H1 (cell line): ENCODE results near the gene SEMA3G. TPM values are rescaled to one million over a fixed set of nuclear protein-coding genes. Genes with fewer than 3 reads are reported as not detected.

Source experiments
- CTCF ChIA-PET: fragments of 300-600 bp; sonication (Branson Sonifier 250); formaldehyde crosslinking; loops from one replicate; lab custom pipeline; 2021; ENCODE audit not compliant: partially characterized antibody; lab: Charles Lee
- POLR2A ChIA-PET: fragments of 300-600 bp; sonication (Branson Sonifier 250); formaldehyde crosslinking; loops from one replicate; lab custom pipeline; 2021; ENCODE audit warnings: inconsistent platforms; ENCODE audit not compliant: partially characterized antibody; lab: Charles Lee
- DNase-seq, 2 experiments: peaks; one replicate each; pipeline versions ENCODE4 v3.0.0 to v3.0.0-alpha.2; 2010 to 2022; ENCODE audit warnings: low spot score in 2 of 2, low read depth in 1 of 2, mixed read lengths in 1 of 2
- FAIRE-seq: peaks from 2 replicates; lab custom pipeline; 2011; peaks lifted over from hg19 to GRCh38; lab: Jason Lieb, UNC
- H2AFZ ChIP-seq: 2 replicates; pipeline ENCODE4 v1.8.1; 2012; ENCODE audit warnings: low read length, inconsistent platforms
- H2AK5ac ChIP-seq: 2 replicates; pipeline ENCODE4 v1.6.1; 2013; ENCODE audit warnings: low read depth, low read length
- H2BK120ac ChIP-seq: replicated peaks from 2 replicates; pipeline ENCODE3; 2013; ENCODE audit warnings: low read depth, low read length, inconsistent platforms
- H2BK12ac ChIP-seq: 2 replicates; pipeline ENCODE4 v1.6.1; 2013; ENCODE audit warnings: low read depth, low read length
- H2BK15ac ChIP-seq: 2 replicates; pipeline ENCODE4 v1.6.1; 2013; ENCODE audit warnings: low read length
- H2BK20ac ChIP-seq: 2 replicates; pipeline ENCODE4 v1.6.1; 2013; ENCODE audit warnings: low read length
- H2BK5ac ChIP-seq: 2 replicates; pipeline ENCODE4 v1.6.1; 2013; ENCODE audit warnings: low read depth, low read length
- H3K14ac ChIP-seq: 2 replicates; pipeline ENCODE4 v1.6.1; 2013; ENCODE audit warnings: inconsistent platforms; ENCODE audit not compliant: insufficient read length
- H3K18ac ChIP-seq: 2 replicates; pipeline ENCODE4 v1.6.1; 2013; ENCODE audit warnings: low read length; ENCODE audit errors: extremely low read depth
- H3K23ac ChIP-seq: 2 replicates; pipeline ENCODE4 v1.6.1; 2013; ENCODE audit warnings: inconsistent platforms; ENCODE audit not compliant: insufficient read length
- H3K23me2 ChIP-seq: 2 replicates; pipeline ENCODE4 v1.6.1; 2013; ENCODE audit warnings: low read depth, low read length
- H3K27ac ChIP-seq: 2 replicates; pipeline ENCODE4 v1.6.1; 2011; ENCODE audit warnings: low read depth, low read length, inconsistent platforms
- H3K27me3 ChIP-seq, 4 experiments: replicated peaks in 1 of 4; 1 replicate in 1 of 4; 2 replicates in 3 of 4; pipeline versions ENCODE4 v1.6.1 to v1.8.1; 2011 to 2013; ENCODE audit warnings: low read length in 3 of 4, mild to moderate bottlenecking in 3 of 4, inconsistent platforms in 2 of 4, mixed read lengths in 2 of 4, moderate library complexity in 1 of 4; ENCODE audit not compliant: control insufficient read depth in 3 of 4, insufficient read depth in 3 of 4; ENCODE audit errors: extremely low read depth in 1 of 4
- H3K36me3 ChIP-seq, 4 experiments: 2 replicates each; pipeline versions ENCODE4 v1.6.1 to v1.8.1; 2011 to 2013; ENCODE audit warnings: mild to moderate bottlenecking in 4 of 4, low read length in 3 of 4, moderate library complexity in 2 of 4, control low read depth in 1 of 4, inconsistent platforms in 1 of 4; ENCODE audit not compliant: insufficient read depth in 4 of 4, control insufficient read depth in 2 of 4
- H3K4ac ChIP-seq: replicated peaks from 2 replicates; pipeline ENCODE3; 2013; ENCODE audit warnings: low read length, low read depth, mixed read lengths, inconsistent platforms; ENCODE audit not compliant: insufficient read length
- H3K4me1 ChIP-seq, 4 experiments: replicated peaks in 1 of 4; 1 replicate in 1 of 4; 2 replicates in 3 of 4; pipeline versions ENCODE4 v1.6.1 to v1.8.1; 2011 to 2013; ENCODE audit warnings: low read length in 3 of 4, inconsistent platforms in 2 of 4, mixed read lengths in 1 of 4; ENCODE audit not compliant: insufficient read depth in 4 of 4, control insufficient read depth in 3 of 4
- H3K4me2 ChIP-seq, 2 experiments: 2 replicates each; pipeline versions ENCODE4 v1.6.1 to v1.8.1; 2011 to 2013; ENCODE audit warnings: low read depth in 2 of 2, low read length in 2 of 2, control low read depth in 1 of 2, inconsistent platforms in 1 of 2, mild to moderate bottlenecking in 1 of 2; ENCODE audit not compliant: insufficient read depth in 1 of 2
- H3K4me3 ChIP-seq, 4 experiments: fragments of 200-600, 300-600 bp in 1 of 4; sonication (generic), shearing (Covaris generic), sonication (Bioruptor Twin) in 1 of 4; 2 replicates each; pipeline versions ENCODE4 v1.5.1 to v1.8.1; 2011 to 2016; ENCODE audit warnings: low read length in 4 of 4, low read depth in 3 of 4, control low read depth in 2 of 4, inconsistent platforms in 2 of 4, mild to moderate bottlenecking in 2 of 4, mixed read lengths in 1 of 4, moderate library complexity in 1 of 4; ENCODE audit not compliant: insufficient read depth in 2 of 4; ENCODE audit errors: extremely low read depth in 1 of 4
- H3K56ac ChIP-seq: replicated peaks from 2 replicates; pipeline ENCODE3; 2013; ENCODE audit warnings: low read depth, mild to moderate bottlenecking, mixed read lengths, low read length, inconsistent platforms; ENCODE audit not compliant: insufficient read length
- H3K79me1 ChIP-seq: 2 replicates; pipeline ENCODE4 v1.6.1; 2013; ENCODE audit warnings: low read depth, low read length, control low read depth
- H3K79me2 ChIP-seq, 2 experiments: 2 replicates each; pipeline versions ENCODE4 v1.6.1 to v1.8.1; 2012 to 2013; ENCODE audit warnings: low read length in 2 of 2, mild to moderate bottlenecking in 2 of 2, inconsistent platforms in 1 of 2; ENCODE audit not compliant: insufficient read depth in 2 of 2, control insufficient read depth in 1 of 2
- H3K9ac ChIP-seq, 4 experiments: replicated peaks in 1 of 4; 1 replicate in 1 of 4; 2 replicates in 3 of 4; pipeline versions ENCODE4 v1.6.1 to v1.8.1; 2011 to 2013; ENCODE audit warnings: low read depth in 3 of 4, low read length in 3 of 4, control low read depth in 2 of 4, mild to moderate bottlenecking in 2 of 4, moderate library complexity in 2 of 4, inconsistent platforms in 1 of 4; ENCODE audit errors: extremely low read depth in 1 of 4
- H3K9me3 ChIP-seq, 2 experiments: 2 replicates each; pipeline versions ENCODE4 v1.6.1 to v1.8.1; 2012 to 2013; ENCODE audit warnings: mild to moderate bottlenecking in 2 of 2, moderate library complexity in 2 of 2, control low read depth in 1 of 2, inconsistent platforms in 1 of 2, low read depth in 1 of 2, low read length in 1 of 2, mixed read lengths in 1 of 2; ENCODE audit not compliant: insufficient read depth in 2 of 2
- H4K20me1 ChIP-seq, 2 experiments: replicated peaks in 1 of 2; 2 replicates each; pipeline versions ENCODE3 to v1.8.1; 2011 to 2013; ENCODE audit warnings: inconsistent platforms in 2 of 2, low read length in 2 of 2, mild to moderate bottlenecking in 1 of 2; ENCODE audit not compliant: insufficient read depth in 2 of 2, control insufficient read depth in 1 of 2
- H4K5ac ChIP-seq: 2 replicates; pipeline ENCODE4 v1.6.1; 2013; ENCODE audit warnings: low read length, low read depth, mixed read lengths, inconsistent platforms; ENCODE audit not compliant: insufficient read length
- H4K8ac ChIP-seq: 2 replicates; pipeline ENCODE4 v1.8.0; 2013; ENCODE audit warnings: mild to moderate bottlenecking, moderate library complexity, low read length, inconsistent platforms; ENCODE audit not compliant: insufficient read depth; ENCODE audit errors: extremely low read depth
- H4K91ac ChIP-seq: replicated peaks from 2 replicates; pipeline ENCODE3; 2013; ENCODE audit warnings: low read length, mixed read lengths, inconsistent platforms; ENCODE audit not compliant: insufficient read length
- BRCA1 ChIP-seq: IDR thresholded peaks from 2 replicates; pipeline ENCODE4 v1.6.1; 2012; ENCODE audit warnings: low read depth, low read length, improper control_type of control experiment
- EZH2 ChIP-seq: fragments of 200-600 bp; sonication (generic); IDR thresholded peaks from 2 replicates; pipeline ENCODE4 v1.7.1; 2012; ENCODE audit warnings: low read depth, mild to moderate bottlenecking, moderate library complexity, low read length, inconsistent platforms; ENCODE audit not compliant: severe bottlenecking
- FOSL1 ChIP-seq: IDR thresholded peaks from 2 replicates; pipeline ENCODE4 v1.6.1; 2011; ENCODE audit warnings: mild to moderate bottlenecking, low read depth, low read length, moderate library complexity; ENCODE audit not compliant: insufficient read depth
- NRF1 ChIP-seq: IDR thresholded peaks from 2 replicates; pipeline ENCODE4 v1.6.1; 2011; ENCODE audit warnings: mild to moderate bottlenecking, low read depth, low read length, improper control_type of control experiment
- RAD21 ChIP-seq, 2 experiments: IDR thresholded peaks in 1 of 2; conservative IDR thresholded peaks in 1 of 2; 2 replicates each; pipeline ENCODE4 v1.6.1; 2011; ENCODE audit warnings: low read depth in 2 of 2, low read length in 2 of 2, improper control_type of control experiment in 1 of 2, inconsistent platforms in 1 of 2, mild to moderate bottlenecking in 1 of 2, moderate library complexity in 1 of 2
- RFX5 ChIP-seq: IDR thresholded peaks from 2 replicates; pipeline ENCODE4 v1.6.1; 2011; ENCODE audit warnings: low read depth, low read length, improper control_type of control experiment, borderline replicate concordance
- RNF2 ChIP-seq: fragments of 200-900, 300-1000 bp; sonication (generic); IDR thresholded peaks from 2 replicates; pipeline ENCODE4 v1.7.1; 2016; ENCODE audit warnings: borderline replicate concordance, low read depth, mild to moderate bottlenecking, antibody characterized with exemption, low read length; ENCODE audit not compliant: poor library complexity, severe bottlenecking; ENCODE audit errors: missing control alignments
- SP1 ChIP-seq: IDR thresholded peaks from 2 replicates; pipeline ENCODE4 v1.6.1; 2011; ENCODE audit warnings: low read depth, low read length
- TAF1 ChIP-seq: IDR thresholded peaks from 2 replicates; pipeline ENCODE4 v1.6.1; 2011; ENCODE audit warnings: mild to moderate bottlenecking, low read depth, low read length
- YY1 ChIP-seq: IDR thresholded peaks from 2 replicates; pipeline ENCODE4 v1.6.1; 2011; ENCODE audit warnings: low read depth, mild to moderate bottlenecking, low read length
- WGBS, 2 experiments: shearing (Covaris generic) in 1 of 2; methylation state at CpG; one replicate each; pipeline versions ENCODE4 v1.1.6 to v1.1.7; 2013 to 2015; ENCODE audit warnings: low lambda C conversion rate in 2 of 2, mixed read lengths in 2 of 2, inconsistent platforms in 1 of 2, low coverage in 1 of 2, missing lambda C conversion rate in 1 of 2; ENCODE audit not compliant: insufficient replicate concordance in 2 of 2, insufficient coverage in 1 of 2, insufficient read length in 1 of 2; ENCODE audit errors: extremely low coverage in 1 of 2, missing lambda C conversion rate in 1 of 2; 5-methylcytosine and 5-hydroxymethylcytosine counted together
- polyA plus RNA-seq, 7 experiments: library from polyadenylated mRNA; depleted of rRNA in 3 of 7; stranded (reverse) in 5 of 7; unstranded in 2 of 7; fragments of >200 nt in 5 of 7; fragments of 200-250 nt in 2 of 7; gene quantifications; 1 replicate in 5 of 7; 2 replicates in 1 of 7; 4 replicates in 1 of 7; pipeline versions ENCODE4 v1.2.1 to v1.2.3, GENCODE V29; 2011 to 2013; ENCODE audit warnings: missing spikeins in 2 of 7, mixed read lengths in 2 of 7
- total RNA-seq: library from RNA; stranded (reverse); fragmentation: NEBNext Ultra II Directional; extraction: Animal tissue kit (Norgen Biotek cat#: 25700); gene quantifications from 2 replicates; pipeline ENCODE4 v1.2.1, GENCODE V29; 2021
- TF ChIP-seq, protein P1 (sequence below), 3 experiments: IDR thresholded peaks; 1 replicate in 2 of 3; 2 replicates in 1 of 3; pipeline versions ENCODE4 v1.5.1 to v1.6.1; 2011; ENCODE audit warnings: low read length in 3 of 3, mild to moderate bottlenecking in 3 of 3, inconsistent platforms in 2 of 3, low read depth in 1 of 3, moderate library complexity in 1 of 3; ENCODE audit not compliant: insufficient read depth in 1 of 3; ENCODE audit errors: control extremely low read depth in 1 of 3

SEMA3G gene
- total and polyA plus RNA-seq, 2 of the 8 experiments (the other 6 are each of a cell fraction or from before 2014, with no cell fraction given): 0.95 to 1.5 TPM

DNA sequence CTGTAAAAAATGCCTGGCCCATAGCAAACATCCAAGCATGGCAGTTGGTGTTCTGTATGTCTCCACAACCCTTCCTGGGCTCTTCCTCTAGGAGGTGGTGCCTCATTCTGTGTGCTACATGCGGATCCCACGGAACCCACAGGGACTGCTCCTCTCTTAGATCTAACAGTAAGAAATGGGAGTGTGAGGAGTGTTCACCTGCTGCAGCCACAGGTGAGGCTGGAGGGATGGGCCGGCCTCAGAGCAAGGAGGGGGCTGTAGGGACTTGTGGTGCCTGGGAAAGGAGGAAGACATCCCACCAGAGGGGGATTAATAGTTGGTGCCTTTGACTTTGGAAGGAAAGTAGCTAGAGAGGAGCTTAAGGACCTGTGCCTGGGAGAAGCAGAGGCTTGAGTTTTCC, 22.2 kb downstream of the SEMA3G start:
- WGBS, 2 experiments: 87% methylated on average over 3 of the region's 3 CpGs; no CpG with 5 or more reads in 1 of the 2 experiments
- H4K8ac ChIP-seq: peak overlapping the region; percentile 35; the same call in 1 of the 2 replicates
- H2BK12ac ChIP-seq: no peak overlapping the region
- H3K23ac ChIP-seq: no peak overlapping the region
- H3K18ac ChIP-seq: no peak overlapping the region
- no peak for FAIRE-seq
- no peak for DNase-seq
- no peak overlapping the region for H4K5ac ChIP-seq
- no peak overlapping the region for H2BK15ac ChIP-seq
- H3K79me2 ChIP-seq: no peaks in the 10 kb centered on the region
- no peak overlapping the region for H2BK120ac ChIP-seq
- no peak overlapping the region for H2AFZ ChIP-seq
- H3K56ac ChIP-seq: no peak overlapping the region
- H2AK5ac ChIP-seq: no peak overlapping the region
- no peaks in the 10 kb centered on the region for H3K23me2 ChIP-seq
- H3K9me3 ChIP-seq: no peaks in the 10 kb centered on the region
- no peak overlapping the region for H3K4me2 ChIP-seq
- no peak overlapping the region for H3K4ac ChIP-seq
- no peaks in the 10 kb centered on the region for H4K20me1 ChIP-seq
- CTCF ChIA-PET: interaction anchor here (0.6 to 3.2 kb wide), 5 partner anchors 9 to 369 kb away, joined by 3 to 9 read pairs (median 3); no protein-coding TSS in a partner anchor
- no peak overlapping the region for H2BK5ac ChIP-seq
- H3K4me3 ChIP-seq: no peak overlapping the region
- H3K27ac ChIP-seq: no peak overlapping the region
- H3K79me1 ChIP-seq: no peaks in the 10 kb centered on the region
- no peak overlapping the region for H2BK20ac ChIP-seq
- no peak overlapping the region for H4K91ac ChIP-seq
- POLR2A ChIA-PET: interaction anchor here (1.2 kb wide), 1 partner anchor 10 kb away, joined by 6 read pairs; no protein-coding TSS in a partner anchor
- no peak overlapping the region for H3K14ac ChIP-seq
- H3K9ac ChIP-seq: no peak overlapping the region
- H3K36me3 ChIP-seq: no peaks in the 10 kb centered on the region
- peaks cover 0 to 3% (median 0%) of the 10 kb centered on the region in 4 experiments; a peak in 2 of 7 replicates for H3K4me1 ChIP-seq
- no peaks in the 10 kb centered on the region for H3K27me3 ChIP-seq
- no peak for TF ChIP-seq BRCA1
- TF ChIP-seq YY1: no peak
- TF ChIP-seq EZH2: no peak
- no peak for TF ChIP-seq RNF2
- TF ChIP-seq FOSL1: no peak
- no peak for TF ChIP-seq RAD21 (IDR thresholded peaks at IDR 0.05 in 1 of 2, conservative IDR thresholded peaks at IDR 0.05 in 1 of 2; ENCODE audit: low read depth in 2 of 2, low read length in 2 of 2)
- no peak for TF ChIP-seq TAF1
- TF ChIP-seq, protein P1, sequence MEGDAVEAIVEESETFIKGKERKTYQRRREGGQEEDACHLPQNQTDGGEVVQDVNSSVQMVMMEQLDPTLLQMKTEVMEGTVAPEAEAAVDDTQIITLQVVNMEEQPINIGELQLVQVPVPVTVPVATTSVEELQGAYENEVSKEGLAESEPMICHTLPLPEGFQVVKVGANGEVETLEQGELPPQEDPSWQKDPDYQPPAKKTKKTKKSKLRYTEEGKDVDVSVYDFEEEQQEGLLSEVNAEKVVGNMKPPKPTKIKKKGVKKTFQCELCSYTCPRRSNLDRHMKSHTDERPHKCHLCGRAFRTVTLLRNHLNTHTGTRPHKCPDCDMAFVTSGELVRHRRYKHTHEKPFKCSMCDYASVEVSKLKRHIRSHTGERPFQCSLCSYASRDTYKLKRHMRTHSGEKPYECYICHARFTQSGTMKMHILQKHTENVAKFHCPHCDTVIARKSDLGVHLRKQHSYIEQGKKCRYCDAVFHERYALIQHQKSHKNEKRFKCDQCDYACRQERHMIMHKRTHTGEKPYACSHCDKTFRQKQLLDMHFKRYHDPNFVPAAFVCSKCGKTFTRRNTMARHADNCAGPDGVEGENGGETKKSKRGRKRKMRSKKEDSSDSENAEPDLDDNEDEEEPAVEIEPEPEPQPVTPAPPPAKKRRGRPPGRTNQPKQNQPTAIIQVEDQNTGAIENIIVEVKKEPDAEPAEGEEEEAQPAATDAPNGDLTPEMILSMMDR (IDR thresholded peaks at IDR 0.05; ENCODE audit: control extremely low read depth in 1 of 3, insufficient read depth in 1 of 3, low read depth in 1 of 3, low read length in 3 of 3): no peak
- TF ChIP-seq NRF1: no peak
- no peak for TF ChIP-seq SP1
- TF ChIP-seq RFX5: no peak
